IMR-90 (cell line): ENCODE measurements around the gene SRSF10. TPM values are rescaled to one million over a fixed set of nuclear protein-coding genes. Genes with fewer than 3 reads are reported as not detected.

Source experiments
- ATAC-seq: fragments of 200-7000 bp; cut with Tn5 transposase; 2 replicates; pipeline ENCODE4 v1.9.1; 2020; ENCODE audit warnings: low read depth, mild to moderate bottlenecking, moderate library complexity
- BruUV-seq: library from RNA; stranded (reverse); fragments of 400-500 nt; replicated peaks from 2 replicates; lab custom pipeline; 2021; lab: Mats Ljungman, UMichigan
- CTCF ChIA-PET: fragments of 300-600 bp; formaldehyde crosslinking; extraction: SDS; loops from one replicate; lab custom pipeline; 2021; ENCODE audit warnings: antibody characterized with exemption; lab: Yijun Ruan, JAX
- POLR2A ChIA-PET: fragments of 300-600 bp; sonication (Branson Sonifier 250); formaldehyde crosslinking; loops from one replicate; lab custom pipeline; 2022; ENCODE audit warnings: antibody characterized with exemption; ENCODE audit not compliant: unreplicated experiment; lab: Charles Lee
- DNase-seq: peaks from one replicate; pipeline ENCODE4 v3.0.0; 2013
- H2AFZ ChIP-seq: replicated peaks from 2 replicates; pipeline ENCODE3; 2013; ENCODE audit warnings: low read length, mild to moderate bottlenecking; ENCODE audit not compliant: poor library complexity
- H2AK5ac ChIP-seq: 2 replicates; pipeline ENCODE4 v1.6.1; 2013; ENCODE audit warnings: low read depth, low read length, inconsistent platforms
- H2AK9ac ChIP-seq: replicated peaks from 2 replicates; pipeline ENCODE3; 2013; ENCODE audit warnings: mild to moderate bottlenecking, low read depth, low read length, moderate library complexity; ENCODE audit not compliant: poor library complexity
- H2BK120ac ChIP-seq: 2 replicates; pipeline ENCODE4 v1.6.1; 2013; ENCODE audit warnings: low read depth, low read length, inconsistent platforms
- H2BK15ac ChIP-seq: 3 replicates; pipeline ENCODE4 v1.6.1; 2013; ENCODE audit warnings: low read depth, low read length, inconsistent platforms
- H2BK20ac ChIP-seq: 2 replicates; pipeline ENCODE4 v1.6.1; 2013; ENCODE audit warnings: low read depth, mild to moderate bottlenecking, inconsistent platforms, low read length, moderate library complexity
- H2BK5ac ChIP-seq: 2 replicates; pipeline ENCODE4 v1.6.1; 2013; ENCODE audit warnings: mild to moderate bottlenecking, low read depth, low read length, inconsistent platforms; ENCODE audit not compliant: poor library complexity, severe bottlenecking
- H3K14ac ChIP-seq: replicated peaks from 2 replicates; pipeline ENCODE4 v1.6.1; 2013; ENCODE audit warnings: low read depth, low read length, inconsistent platforms
- H3K18ac ChIP-seq: 2 replicates; pipeline ENCODE4 v1.6.1; 2013; ENCODE audit warnings: low read depth, low read length, control low read depth
- H3K23ac ChIP-seq: 2 replicates; pipeline ENCODE4 v1.6.1; 2013; ENCODE audit warnings: low read depth, low read length, inconsistent platforms
- H3K27ac ChIP-seq: 2 replicates; pipeline ENCODE4 v1.5.1; 2013; ENCODE audit warnings: mild to moderate bottlenecking, control low read depth, low read length; ENCODE audit not compliant: insufficient read depth
- H3K27me3 ChIP-seq: 2 replicates; pipeline ENCODE4 v1.6.1; 2013; ENCODE audit warnings: low read length; ENCODE audit not compliant: control insufficient read depth, insufficient read depth
- H3K36me3 ChIP-seq: 2 replicates; pipeline ENCODE4 v1.6.1; 2013; ENCODE audit warnings: low read length, mixed read lengths; ENCODE audit not compliant: control insufficient read depth, insufficient read depth
- H3K4ac ChIP-seq: 2 replicates; pipeline ENCODE4 v1.6.1; 2013; ENCODE audit warnings: low read depth, low read length, inconsistent platforms
- H3K4me1 ChIP-seq: 2 replicates; pipeline ENCODE4 v1.6.1; 2013; ENCODE audit warnings: low read length, mixed read lengths; ENCODE audit not compliant: control insufficient read depth, insufficient read depth
- H3K4me2 ChIP-seq: 2 replicates; pipeline ENCODE4 v1.6.1; 2013; ENCODE audit warnings: low read depth, mild to moderate bottlenecking, control low read depth, low read length, moderate library complexity
- H3K4me3 ChIP-seq: 2 replicates; pipeline ENCODE4 v1.5.1; 2013; ENCODE audit warnings: low read depth, mild to moderate bottlenecking, control low read depth, low read length, moderate library complexity; ENCODE audit not compliant: insufficient read depth
- H3K56ac ChIP-seq: 2 replicates; pipeline ENCODE4 v1.6.1; 2013; ENCODE audit warnings: low read length, inconsistent platforms; ENCODE audit not compliant: insufficient read depth; ENCODE audit errors: extremely low read depth
- H3K79me1 ChIP-seq, 2 experiments: 2 replicates each; pipeline ENCODE4 v1.6.1; 2013; ENCODE audit warnings: low read length in 2 of 2, inconsistent platforms in 1 of 2, low read depth in 1 of 2
- H3K9ac ChIP-seq: 2 replicates; pipeline ENCODE4 v1.6.1; 2013; ENCODE audit warnings: low read depth, low read length, control low read depth
- H3K9me1 ChIP-seq: 2 replicates; pipeline ENCODE4 v1.6.1; 2013; ENCODE audit warnings: low read length, inconsistent platforms; ENCODE audit not compliant: insufficient read depth
- H3K9me3 ChIP-seq: 2 replicates; pipeline ENCODE4 v1.6.1; 2013; ENCODE audit warnings: low read length; ENCODE audit not compliant: control insufficient read depth, insufficient read depth
- H4K20me1 ChIP-seq: 2 replicates; pipeline ENCODE4 v1.6.1; 2013; ENCODE audit warnings: low read length, inconsistent platforms; ENCODE audit not compliant: insufficient read depth
- H4K5ac ChIP-seq: 2 replicates; pipeline ENCODE4 v1.6.1; 2013; ENCODE audit warnings: mild to moderate bottlenecking, low read depth, low read length, control low read depth
- H4K8ac ChIP-seq, 2 experiments: 2 replicates each; pipeline ENCODE4 v1.6.1; 2013; ENCODE audit warnings: low read depth in 2 of 2, low read length in 2 of 2, control low read depth in 1 of 2, inconsistent platforms in 1 of 2
- H4K91ac ChIP-seq: 2 replicates; pipeline ENCODE4 v1.6.1; 2013; ENCODE audit warnings: low read depth, low read length, inconsistent platforms; ENCODE audit not compliant: insufficient read depth
- BHLHE40 ChIP-seq: fragments of 150-350 bp; IDR thresholded peaks from 2 replicates; pipeline ENCODE4 v1.6.1; 2016; ENCODE audit warnings: mild to moderate bottlenecking, low read depth, low read length
- CHD1 ChIP-seq: IDR thresholded peaks from 2 replicates; pipeline ENCODE4 v1.6.1; 2012; ENCODE audit warnings: low read depth, low read length, improper control_type of control experiment
- RFX5 ChIP-seq: IDR thresholded peaks from 2 replicates; pipeline ENCODE4 v1.8.0; 2012; ENCODE audit warnings: low read depth, mild to moderate bottlenecking, low read length, moderate library complexity
- WGBS, 2 experiments: methylation state at CpG; one replicate each; pipeline versions ENCODE4 v1.1.5 to v1.1.7; 2013; ENCODE audit warnings: missing lambda C conversion rate in 2 of 2; ENCODE audit not compliant: insufficient read length in 1 of 2; ENCODE audit errors: extremely low coverage in 2 of 2; 5-methylcytosine and 5-hydroxymethylcytosine counted together
- dilution Hi-C: fragments of 300-500 bp; cut with HindIII; formaldehyde crosslinking; loops from one replicate; pipeline ENCODE4 v1.14.3; 2018; ENCODE audit warnings: low sequenced_read_pairs; ENCODE audit not compliant: unreplicated experiment
- in situ Hi-C: fragments of 300-500 bp; cut with MboI; formaldehyde crosslinking; loops from 3 replicates; pipeline ENCODE4 v1.14.3; 2019; ENCODE audit warnings: low sequenced_read_pairs, inconsistent platforms, mixed read lengths
- intact Hi-C: fragments of 100-400 bp; cut with micrococcal nuclease; formaldehyde crosslinking; loops from 2 replicates; pipeline ENCODE4 v1.10.0; 2022
- polyA plus RNA-seq, 3 experiments: library from polyadenylated mRNA; depleted of rRNA; stranded (reverse); fragments of >200 nt; gene quantifications; 2 replicates each; pipeline ENCODE4 v1.2.3, GENCODE V29; 2012; ENCODE audit warnings: low replicate concordance in 1 of 3
- total RNA-seq: library from RNA; depleted of rRNA; stranded (reverse); fragments of >200 nt; gene quantifications from 2 replicates; pipeline ENCODE4 v1.2.3, GENCODE V29; 2012
- TF ChIP-seq, protein P1 (sequence below): fragments of 150-350 bp; IDR thresholded peaks from 2 replicates; pipeline ENCODE4 v1.6.1; 2016; ENCODE audit warnings: low read depth, mild to moderate bottlenecking, low read length, moderate library complexity, borderline replicate concordance
- TF ChIP-seq, protein P2 (sequence below): fragments of 150-350 bp; IDR thresholded peaks from 2 replicates; pipeline ENCODE4 v1.6.1; 2017; ENCODE audit warnings: mild to moderate bottlenecking, antibody characterized with exemption, low read length, low read depth

The SRSF10 gene
- total and polyA plus RNA-seq, 2 of the 4 experiments (the other 2 are of a cell fraction) = 90.1 to 110 TPM

DNA sequence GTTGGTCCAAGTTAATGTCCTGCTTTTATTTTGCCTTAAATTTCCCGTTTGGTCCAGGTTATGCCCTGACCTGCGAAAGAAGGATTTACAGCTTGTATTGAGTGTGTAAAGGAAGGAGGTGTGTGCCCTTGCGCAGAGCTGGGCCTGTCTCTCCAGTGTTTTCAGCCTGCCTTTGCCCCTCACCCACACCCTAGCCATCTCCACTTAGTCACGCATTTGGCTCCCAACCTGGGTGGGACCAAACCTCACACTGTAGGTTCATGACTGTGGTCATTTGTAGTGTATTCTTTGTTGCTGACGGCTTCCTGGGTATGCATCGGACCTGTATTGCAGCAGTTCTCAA, 572 bp upstream of the SRSF10 start:
- Histone ChIP-seq H3K27me3 (no peaks in the 10 kb centered on the region), H4K20me1 (peaks cover 31% of the 10 kb centered on the region), H3K14ac (peak overlapping the region; percentile 99), H3K4me3 (peak overlapping the region; percentile 42), H3K23ac (peak overlapping the region; percentile 88), H4K5ac (peak overlapping the region; percentile 97), H4K8ac (peak overlapping the region; percentile 97 to 99), H2BK120ac (peak overlapping the region; percentile 82), H3K18ac (peak overlapping the region; percentile 64; the same call in 1 of the 2 replicates), H2BK15ac (peak overlapping the region; percentile 23; the same call in 1 of the 3 replicates), H3K9me3 (no peaks in the 10 kb centered on the region), H3K36me3 (no peaks in the 10 kb centered on the region), H2BK5ac (peak overlapping the region; percentile 94), H3K27ac (peak overlapping the region; percentile 66), H2AK9ac (peak overlapping the region; percentile 68), H2AK5ac (peak overlapping the region; percentile 88), H3K4me2 (peak overlapping the region; percentile 82), H3K4ac (peak overlapping the region; percentile 98), H3K56ac (peak overlapping the region; percentile 97), H3K9me1 (peaks cover 15% of the 10 kb centered on the region), H2BK20ac (peak overlapping the region; percentile 78; the same call in 1 of the 2 replicates), H4K91ac (peak overlapping the region; percentile 88), H2AFZ (peak overlapping the region; percentile 96), H3K4me1 (peaks cover 7% of the 10 kb centered on the region), H3K79me1 (peaks cover 0 to 10% of the 10 kb centered on the region in 2 experiments; a peak in 1 of 4 replicates), H3K9ac (peak overlapping the region; percentile 70)
- dilution Hi-C loops (no loop called here), in situ Hi-C loops (no loop called here), intact Hi-C loops (loop anchor here (1.0 kb wide), 1 partner anchor 48 kb away; no protein-coding TSS in a partner anchor)
- no TSS peak for BruUV-seq
- ATAC-seq = no peak
- no CpG with 5 or more reads among the region's 6 CpGs for WGBS, 2 experiments
- DNase-seq = peak; percentile 64
- POLR2A ChIA-PET = interaction anchor here (1.0 kb wide), 1 partner anchor 21 kb away, joined by 4 read pairs; the partner anchor contains the start of gene PNRC2
- TF ChIP-seq, protein P1, sequence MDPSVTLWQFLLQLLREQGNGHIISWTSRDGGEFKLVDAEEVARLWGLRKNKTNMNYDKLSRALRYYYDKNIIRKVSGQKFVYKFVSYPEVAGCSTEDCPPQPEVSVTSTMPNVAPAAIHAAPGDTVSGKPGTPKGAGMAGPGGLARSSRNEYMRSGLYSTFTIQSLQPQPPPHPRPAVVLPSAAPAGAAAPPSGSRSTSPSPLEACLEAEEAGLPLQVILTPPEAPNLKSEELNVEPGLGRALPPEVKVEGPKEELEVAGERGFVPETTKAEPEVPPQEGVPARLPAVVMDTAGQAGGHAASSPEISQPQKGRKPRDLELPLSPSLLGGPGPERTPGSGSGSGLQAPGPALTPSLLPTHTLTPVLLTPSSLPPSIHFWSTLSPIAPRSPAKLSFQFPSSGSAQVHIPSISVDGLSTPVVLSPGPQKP = no peak
- no peak for TF ChIP-seq BHLHE40
- TF ChIP-seq, protein P2, sequence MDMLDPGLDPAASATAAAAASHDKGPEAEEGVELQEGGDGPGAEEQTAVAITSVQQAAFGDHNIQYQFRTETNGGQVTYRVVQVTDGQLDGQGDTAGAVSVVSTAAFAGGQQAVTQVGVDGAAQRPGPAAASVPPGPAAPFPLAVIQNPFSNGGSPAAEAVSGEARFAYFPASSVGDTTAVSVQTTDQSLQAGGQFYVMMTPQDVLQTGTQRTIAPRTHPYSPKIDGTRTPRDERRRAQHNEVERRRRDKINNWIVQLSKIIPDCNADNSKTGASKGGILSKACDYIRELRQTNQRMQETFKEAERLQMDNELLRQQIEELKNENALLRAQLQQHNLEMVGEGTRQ = no peak
- no peak for TF ChIP-seq RFX5
- TF ChIP-seq CHD1 = no peak
- CTCF ChIA-PET = no interaction called here
